Esophagus mucosa (tissue), 1 donor: ENCODE measurements around the gene NCEH1. TPM values are rescaled to one million over a fixed set of nuclear protein-coding genes. Genes with fewer than 3 reads are reported as not detected.

Experiments
- total RNA-seq: library from RNA; stranded (reverse); gene quantifications from one replicate; pipeline ENCODE4 v1.2.4, GENCODE V29; 2023
- donor health status: DM: yes; HTN: yes; CAD: no.

NCEH1 gene
- total RNA-seq, 1 donor from 2014 or later: 5.3 TPM

Other genes starting within 250 kb of the NCEH1 start
- gene TNFSF10, start 187.6 kb downstream of the NCEH1 start, total RNA-seq: 40.2 TPM
- gene ECT2, start 39.7 kb upstream of the NCEH1 start, total RNA-seq: 22.4 TPM